ENCODE data around the gene BCAS1.
A peak's percentile ranks its signal among the peaks of the same experiment; 100 is the strongest.

Gene BCAS1

DNA sequence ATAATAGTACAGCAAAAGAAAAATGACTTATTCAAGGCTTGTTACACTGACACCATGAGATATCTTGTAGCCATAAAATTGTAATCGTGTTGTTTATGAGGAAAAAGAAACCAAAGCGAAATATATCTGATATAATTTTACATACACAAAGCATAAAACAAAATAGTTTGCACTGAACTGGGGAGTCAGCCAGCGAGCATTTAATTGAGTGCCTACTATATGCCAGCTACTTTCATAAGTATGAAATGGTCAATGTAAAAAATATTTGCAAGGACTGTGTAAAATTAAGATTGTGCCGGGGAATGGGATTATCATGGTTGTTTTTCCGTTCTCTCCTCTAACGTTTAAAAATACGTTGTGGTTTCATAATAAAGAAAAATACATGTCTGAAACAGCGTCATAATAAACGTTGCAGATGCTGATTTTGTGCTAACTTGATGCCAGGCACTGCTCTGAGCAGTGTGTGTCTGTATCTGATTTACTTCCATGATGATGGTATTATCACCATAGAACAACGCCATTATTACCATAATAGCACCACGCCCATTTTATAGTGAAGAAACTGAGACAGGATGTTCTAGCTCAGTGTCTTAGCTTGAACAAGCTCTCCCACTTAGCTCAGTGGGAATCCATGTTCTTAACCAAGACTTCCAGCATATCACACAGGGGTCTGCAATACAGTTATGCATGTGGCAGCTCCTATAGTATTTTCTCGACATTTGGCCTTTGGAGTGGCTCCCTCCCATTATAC is 144.6 kb downstream of the BCAS1 start:
- TF ChIP-seq, protein P1, sequence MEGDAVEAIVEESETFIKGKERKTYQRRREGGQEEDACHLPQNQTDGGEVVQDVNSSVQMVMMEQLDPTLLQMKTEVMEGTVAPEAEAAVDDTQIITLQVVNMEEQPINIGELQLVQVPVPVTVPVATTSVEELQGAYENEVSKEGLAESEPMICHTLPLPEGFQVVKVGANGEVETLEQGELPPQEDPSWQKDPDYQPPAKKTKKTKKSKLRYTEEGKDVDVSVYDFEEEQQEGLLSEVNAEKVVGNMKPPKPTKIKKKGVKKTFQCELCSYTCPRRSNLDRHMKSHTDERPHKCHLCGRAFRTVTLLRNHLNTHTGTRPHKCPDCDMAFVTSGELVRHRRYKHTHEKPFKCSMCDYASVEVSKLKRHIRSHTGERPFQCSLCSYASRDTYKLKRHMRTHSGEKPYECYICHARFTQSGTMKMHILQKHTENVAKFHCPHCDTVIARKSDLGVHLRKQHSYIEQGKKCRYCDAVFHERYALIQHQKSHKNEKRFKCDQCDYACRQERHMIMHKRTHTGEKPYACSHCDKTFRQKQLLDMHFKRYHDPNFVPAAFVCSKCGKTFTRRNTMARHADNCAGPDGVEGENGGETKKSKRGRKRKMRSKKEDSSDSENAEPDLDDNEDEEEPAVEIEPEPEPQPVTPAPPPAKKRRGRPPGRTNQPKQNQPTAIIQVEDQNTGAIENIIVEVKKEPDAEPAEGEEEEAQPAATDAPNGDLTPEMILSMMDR (IDR thresholded peaks at IDR 0.05; ENCODE audit: low read depth, low read length, missing control alignments), result no peak
- no peak overlapping the region for H3K4me3 ChIP-seq (ENCODE audit: low read depth, low read length)

DNA sequence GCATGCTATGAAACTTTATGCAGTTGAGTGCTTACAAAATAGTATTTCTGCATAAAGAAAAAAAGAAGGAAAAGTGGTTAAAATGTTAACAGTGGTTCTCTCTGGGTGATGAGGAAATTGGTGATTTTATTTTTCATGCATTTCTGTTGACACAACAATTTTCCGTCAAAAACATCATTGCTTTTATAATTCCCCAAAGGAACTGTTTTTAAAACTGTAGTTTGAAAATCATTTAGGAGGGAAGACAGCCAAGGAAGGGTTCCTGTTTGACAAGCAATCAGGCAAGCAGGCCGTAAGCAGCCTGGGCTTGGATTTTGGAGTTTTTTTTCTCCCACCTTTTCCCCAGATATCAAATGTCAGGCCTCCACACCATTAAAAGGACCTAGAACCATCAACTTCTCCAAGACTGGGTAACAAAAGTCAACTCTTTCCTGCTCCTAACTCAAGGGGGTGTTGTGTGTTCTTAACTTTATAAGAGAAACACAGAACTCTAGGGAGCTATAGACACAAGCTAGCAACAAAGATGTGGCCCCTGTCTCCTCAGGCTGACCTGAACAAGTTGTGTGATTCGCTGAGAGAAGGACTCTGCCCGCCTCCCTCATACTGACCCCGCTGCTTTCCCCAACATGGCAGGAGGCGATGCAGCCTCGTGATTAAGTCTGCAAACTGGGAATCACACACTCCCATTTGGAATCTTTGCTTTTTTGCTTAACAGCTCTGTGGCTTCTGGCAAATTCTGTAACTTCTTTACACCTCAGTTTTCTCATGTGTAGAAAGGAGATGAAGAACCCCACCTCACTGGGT is 146.6 kb downstream of the BCAS1 start:
- DNase-seq (ENCODE audit: low read depth), result no peak
- no peak overlapping the region for H3K4me3 ChIP-seq (ENCODE audit: low read depth, low read length)
- TF ChIP-seq, protein P1 (IDR thresholded peaks at IDR 0.05; ENCODE audit: low read depth, low read length, missing control alignments), result no peak

More for the DNA sequence above, 144.6 kb downstream of the BCAS1 start:
- no peak for DNase-seq (ENCODE audit: low read depth)

GRCh38 chr20:53922901-53923314 is 147.5 kb downstream of the BCAS1 start:
- no peak overlapping the region for H3K4me3 ChIP-seq (ENCODE audit: low read depth, low read length)
- TF ChIP-seq, protein P1 (IDR thresholded peaks at IDR 0.05; ENCODE audit: low read depth, low read length, missing control alignments), result no peak
- peak; percentile 78 for DNase-seq (ENCODE audit: low read depth)

- no peak for DNase-seq (ENCODE audit: low read depth)
- no peak overlapping the region for H3K4me3 ChIP-seq (ENCODE audit: low read depth, low read length)
- TF ChIP-seq, protein P1 (IDR thresholded peaks at IDR 0.05; ENCODE audit: low read depth, low read length, missing control alignments), result no peak
Measured at GRCh38 chr20:53921443-53921973, 148.9 kb downstream of the BCAS1 start.

DNA sequence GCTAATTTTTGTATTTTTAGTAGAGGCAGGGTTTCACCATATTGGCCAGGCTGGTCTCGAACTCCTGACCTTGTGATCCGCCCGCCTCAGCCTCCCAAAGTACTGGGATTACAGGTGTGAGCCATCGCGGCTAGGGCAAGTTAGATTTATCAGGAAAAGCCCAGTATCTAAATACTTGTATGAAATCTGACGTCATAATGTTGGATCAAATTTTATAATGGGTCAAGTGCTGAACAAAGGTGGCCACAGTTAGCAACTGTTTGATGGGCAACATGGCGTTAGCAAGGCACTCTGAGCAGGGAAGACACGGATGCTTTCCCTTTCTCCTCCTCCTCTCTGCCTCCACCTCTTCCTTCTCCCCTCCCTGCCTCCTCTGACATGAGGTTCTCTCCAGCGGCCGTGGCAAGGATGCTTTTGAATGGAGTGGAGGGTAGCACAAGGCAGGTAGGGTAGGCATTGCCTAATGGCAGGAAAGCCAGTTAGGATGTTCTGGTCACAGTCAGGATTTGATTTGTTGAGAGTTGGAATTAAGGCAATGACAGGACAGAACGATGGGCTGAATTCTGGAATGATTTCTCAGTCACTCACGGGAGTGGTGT is 149.6 kb downstream of the BCAS1 start:
- TF ChIP-seq, protein P1 (IDR thresholded peaks at IDR 0.05; ENCODE audit: low read depth, low read length, missing control alignments), result no peak
- H3K4me3 ChIP-seq (ENCODE audit: low read depth, low read length), result no peak overlapping the region
- DNase-seq (ENCODE audit: low read depth), result no peak

DNA sequence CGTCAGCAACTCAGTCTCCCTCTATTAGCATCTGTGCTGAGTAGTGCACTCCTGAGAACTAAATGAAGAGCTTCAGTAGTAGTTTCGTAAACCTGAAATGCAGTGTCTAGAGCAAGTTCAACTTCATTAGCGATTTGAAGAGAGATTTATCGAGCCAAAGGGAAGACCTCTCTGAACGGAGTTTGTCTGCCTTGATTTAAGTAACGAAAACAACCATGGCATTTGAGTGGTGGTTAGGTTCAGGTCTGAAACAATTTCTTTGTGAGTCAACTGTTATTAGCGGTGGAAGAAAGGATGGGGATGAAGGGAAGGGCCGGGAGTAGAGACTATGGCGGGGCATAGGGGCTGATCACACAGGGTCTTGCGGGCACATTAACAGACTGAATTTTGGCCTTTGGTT is 150.5 kb downstream of the BCAS1 start:
- DNase-seq (ENCODE audit: low read depth), result no peak
- TF ChIP-seq, protein P1 (IDR thresholded peaks at IDR 0.05; ENCODE audit: low read depth, low read length, missing control alignments), result no peak
- no peak overlapping the region for H3K4me3 ChIP-seq (ENCODE audit: low read depth, low read length)
